Suppressor macrophage treated with lipopolysaccharide for 4 hours (primary cell): ENCODE results near the gene ZNF438.

Source experiments
- DNase-seq: peaks from one replicate; pipeline ENCODE4 v3.0.0-alpha.2; 2020

The ZNF438 gene

GRCh38 chr10:30840395-30841050 lies 191.1 kb downstream of the ZNF438 start:
- DNase-seq = no peak

GRCh38 chr10:30839652-30840051 lies 192.0 kb downstream of the ZNF438 start:
- no peak for DNase-seq

GRCh38 chr10:30836406-30836805 lies 195.3 kb downstream of the ZNF438 start:
- DNase-seq = no peak

GRCh38 chr10:30835146-30835545 lies 196.5 kb downstream of the ZNF438 start:
- DNase-seq = no peak

- no peak for DNase-seq
Observed at GRCh38 chr10:30834651-30835050, 197.0 kb downstream of the ZNF438 start.

- DNase-seq = no peak
Observed at GRCh38 chr10:30834153-30834552, 197.5 kb downstream of the ZNF438 start.

GRCh38 chr10:30833628-30833970 lies 198.1 kb downstream of the ZNF438 start:
- no peak for DNase-seq

GRCh38 chr10:30832749-30833627 lies 198.7 kb downstream of the ZNF438 start:
- DNase-seq = no peak

- DNase-seq = no peak
Observed at GRCh38 chr10:30832001-30832748, 199.5 kb downstream of the ZNF438 start.

- no peak for DNase-seq
Observed at GRCh38 chr10:30831426-30831825, 200.2 kb downstream of the ZNF438 start.

GRCh38 chr10:30830315-30831230 lies 201.1 kb downstream of the ZNF438 start:
- no peak for DNase-seq

- no peak for DNase-seq
Observed at GRCh38 chr10:30829901-30830300, 201.8 kb downstream of the ZNF438 start.

- no peak for DNase-seq
Observed at GRCh38 chr10:30828680-30829079, 203.0 kb downstream of the ZNF438 start.

GRCh38 chr10:30828164-30828563 lies 203.5 kb downstream of the ZNF438 start:
- no peak for DNase-seq

- DNase-seq = no peak
Observed at GRCh38 chr10:30827531-30828120, 204.0 kb downstream of the ZNF438 start.

- no peak for DNase-seq
Observed at GRCh38 chr10:30826679-30827078, 205.0 kb downstream of the ZNF438 start.

- no peak for DNase-seq
Observed at GRCh38 chr10:30825495-30825894, 206.2 kb downstream of the ZNF438 start.

GRCh38 chr10:30825022-30825421 lies 206.6 kb downstream of the ZNF438 start:
- no peak for DNase-seq

GRCh38 chr10:30823651-30824050 lies 208.0 kb downstream of the ZNF438 start:
- DNase-seq = no peak

GRCh38 chr10:30822693-30823465 lies 208.8 kb downstream of the ZNF438 start:
- no peak for DNase-seq

- DNase-seq = no peak
Observed at GRCh38 chr10:30821994-30822692, 209.5 kb downstream of the ZNF438 start.
